ENCODE data around the gene IREB2. TPM values are rescaled to one million over a fixed set of nuclear protein-coding genes. Genes with fewer than 3 reads are reported as not detected.
A peak's percentile ranks its signal among the peaks of the same experiment; 100 is the strongest.

IREB2 gene
- total and polyA plus RNA-seq, 2 of the 13 experiments (the other 11 are each of a cell fraction or from before 2014, with no cell fraction given), result 24.2 to 30.4 TPM

DNA sequence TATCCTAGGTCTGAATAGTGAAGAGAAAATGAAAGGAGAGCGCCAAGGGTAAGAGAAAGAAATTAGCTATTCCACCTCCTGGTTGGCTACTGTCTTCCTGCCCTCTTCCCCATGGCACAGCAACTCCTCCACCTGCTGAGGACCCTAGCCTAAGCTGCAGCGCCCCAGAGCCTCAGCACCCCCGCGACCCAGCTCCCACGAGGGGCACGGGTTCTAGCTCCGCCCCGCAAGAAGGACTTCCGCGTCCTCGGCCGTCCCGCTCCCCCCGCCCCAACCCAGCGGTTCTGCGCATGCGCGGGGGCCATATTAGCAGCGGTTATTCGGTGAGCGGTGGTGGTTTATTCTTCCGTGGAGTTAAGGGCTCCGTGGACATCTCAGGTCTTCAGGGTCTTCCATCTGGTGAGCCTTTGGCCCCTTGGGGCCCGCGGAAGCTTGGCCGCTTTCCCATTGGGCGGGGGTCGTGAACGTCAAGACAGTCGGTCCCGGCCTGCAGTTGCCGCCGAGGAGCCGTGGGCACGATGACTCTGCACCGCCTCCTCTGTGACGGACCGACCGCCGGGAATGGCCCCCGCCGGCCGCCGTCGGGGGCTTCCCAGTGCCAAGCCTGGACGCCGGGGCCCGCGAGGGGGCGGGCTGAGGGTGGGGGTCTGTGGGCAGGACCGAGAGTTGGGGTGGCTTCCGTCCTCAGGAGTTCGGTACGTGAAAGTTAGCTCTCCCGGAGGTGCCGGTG is 102.3 kb downstream of the IREB2 start, which contains the start of gene PSMA4 (continued):
- TF ChIP-seq KMT2A (CRISPR knock-in tag; IDR thresholded peaks at IDR 0.05) (peak; percentile 75), ZNF562 (CRISPR knock-in tag; IDR thresholded peaks at IDR 0.05; ENCODE audit: borderline replicate concordance) (no peak), ZSCAN25 (CRISPR knock-in tag; IDR thresholded peaks at IDR 0.05) (0 out of 2 replicates have a peak, but pooled peaks have one; percentile 24), ZBTB7A (CRISPR knock-in tag; IDR thresholded peaks at IDR 0.05) (peak; percentile 74), PLRG1 (conservative IDR thresholded peaks at IDR 0.05) (no peak), GATA4 (IDR thresholded peaks at IDR 0.05; ENCODE audit: borderline replicate concordance, low read depth) (peak; percentile 28; the same call in 1 of the 2 replicates), CHD2 (IDR thresholded peaks at IDR 0.05; ENCODE audit: low read depth, low read length) (peak; percentile 54; the same call in 1 of the 2 replicates), SPEN (CRISPR knock-in tag; IDR thresholded peaks at IDR 0.05; ENCODE audit: low read depth) (peak; percentile 79), NPAS2 (CRISPR knock-in tag; IDR thresholded peaks at IDR 0.05; ENCODE audit: borderline replicate concordance) (no peak), ZNF766 (CRISPR knock-in tag; IDR thresholded peaks at IDR 0.05; ENCODE audit: borderline replicate concordance) (no peak), FOSL2 (CRISPR knock-in tag; IDR thresholded peaks at IDR 0.05) (peak; percentile 36; the same call in 1 of the 2 replicates), SP1 (IDR thresholded peaks at IDR 0.05) (no peak), SP1 (CRISPR knock-in tag; IDR thresholded peaks at IDR 0.05) (peak; percentile 27; the same call in 1 of the 2 replicates), ZNF225 (CRISPR knock-in tag; IDR thresholded peaks at IDR 0.05) (peak; percentile 82; the same call in 1 of the 2 replicates), MAZ (IDR thresholded peaks at IDR 0.05; ENCODE audit: borderline replicate concordance, low read depth, low read length) (no peak), MAZ (CRISPR knock-in tag; IDR thresholded peaks at IDR 0.05; ENCODE audit: low read depth) (0 out of 2 replicates have a peak, but pooled peaks have one; percentile 70), NCOA5 (CRISPR knock-in tag; IDR thresholded peaks at IDR 0.05) (no peak), SOX5 (CRISPR knock-in tag; IDR thresholded peaks at IDR 0.05; ENCODE audit: borderline replicate concordance) (no peak), ZNF563 (CRISPR knock-in tag; IDR thresholded peaks at IDR 0.05) (0 out of 2 replicates have a peak, but pooled peaks have one; percentile 26), ZNF264 (CRISPR knock-in tag; IDR thresholded peaks at IDR 0.05) (peak; percentile 64), ZNF790 (CRISPR knock-in tag; IDR thresholded peaks at IDR 0.05; ENCODE audit: borderline replicate concordance) (no peak), TBL1XR1 (IDR thresholded peaks at IDR 0.05; ENCODE audit: borderline replicate concordance, low read length, partially characterized antibody) (peak; percentile 20), BRCA1 (CRISPR knock-in tag; IDR thresholded peaks at IDR 0.05) (0 out of 2 replicates have a peak, but pooled peaks have one; percentile 74), NFYB (CRISPR knock-in tag; IDR thresholded peaks at IDR 0.05) (no peak)
- TF ChIP-seq, protein P1, sequence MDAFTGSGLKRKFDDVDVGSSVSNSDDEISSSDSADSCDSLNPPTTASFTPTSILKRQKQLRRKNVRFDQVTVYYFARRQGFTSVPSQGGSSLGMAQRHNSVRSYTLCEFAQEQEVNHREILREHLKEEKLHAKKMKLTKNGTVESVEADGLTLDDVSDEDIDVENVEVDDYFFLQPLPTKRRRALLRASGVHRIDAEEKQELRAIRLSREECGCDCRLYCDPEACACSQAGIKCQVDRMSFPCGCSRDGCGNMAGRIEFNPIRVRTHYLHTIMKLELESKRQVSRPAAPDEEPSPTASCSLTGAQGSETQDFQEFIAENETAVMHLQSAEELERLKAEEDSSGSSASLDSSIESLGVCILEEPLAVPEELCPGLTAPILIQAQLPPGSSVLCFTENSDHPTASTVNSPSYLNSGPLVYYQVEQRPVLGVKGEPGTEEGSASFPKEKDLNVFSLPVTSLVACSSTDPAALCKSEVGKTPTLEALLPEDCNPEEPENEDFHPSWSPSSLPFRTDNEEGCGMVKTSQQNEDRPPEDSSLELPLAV (CRISPR knock-in tag; conservative IDR thresholded peaks at IDR 0.05; ENCODE audit: low read depth), result no peak
- TF ChIP-seq, protein P2, sequence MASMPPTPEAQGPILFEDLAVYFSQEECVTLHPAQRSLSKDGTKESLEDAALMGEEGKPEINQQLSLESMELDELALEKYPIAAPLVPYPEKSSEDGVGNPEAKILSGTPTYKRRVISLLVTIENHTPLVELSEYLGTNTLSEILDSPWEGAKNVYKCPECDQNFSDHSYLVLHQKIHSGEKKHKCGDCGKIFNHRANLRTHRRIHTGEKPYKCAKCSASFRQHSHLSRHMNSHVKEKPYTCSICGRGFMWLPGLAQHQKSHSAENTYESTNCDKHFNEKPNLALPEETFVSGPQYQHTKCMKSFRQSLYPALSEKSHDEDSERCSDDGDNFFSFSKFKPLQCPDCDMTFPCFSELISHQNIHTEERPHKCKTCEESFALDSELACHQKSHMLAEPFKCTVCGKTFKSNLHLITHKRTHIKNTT (CRISPR knock-in tag; IDR thresholded peaks at IDR 0.05), result no peak
- TF ChIP-seq, protein P3, sequence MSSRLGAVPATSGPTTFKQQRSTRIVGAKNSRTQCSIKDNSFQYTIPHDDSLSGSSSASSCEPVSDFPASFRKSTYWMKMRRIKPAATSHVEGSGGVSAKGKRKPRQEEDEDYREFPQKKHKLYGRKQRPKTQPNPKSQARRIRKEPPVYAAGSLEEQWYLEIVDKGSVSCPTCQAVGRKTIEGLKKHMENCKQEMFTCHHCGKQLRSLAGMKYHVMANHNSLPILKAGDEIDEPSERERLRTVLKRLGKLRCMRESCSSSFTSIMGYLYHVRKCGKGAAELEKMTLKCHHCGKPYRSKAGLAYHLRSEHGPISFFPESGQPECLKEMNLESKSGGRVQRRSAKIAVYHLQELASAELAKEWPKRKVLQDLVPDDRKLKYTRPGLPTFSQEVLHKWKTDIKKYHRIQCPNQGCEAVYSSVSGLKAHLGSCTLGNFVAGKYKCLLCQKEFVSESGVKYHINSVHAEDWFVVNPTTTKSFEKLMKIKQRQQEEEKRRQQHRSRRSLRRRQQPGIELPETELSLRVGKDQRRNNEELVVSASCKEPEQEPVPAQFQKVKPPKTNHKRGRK (CRISPR knock-in tag; IDR thresholded peaks at IDR 0.05), result no peak
- TF ChIP-seq, protein P4, sequence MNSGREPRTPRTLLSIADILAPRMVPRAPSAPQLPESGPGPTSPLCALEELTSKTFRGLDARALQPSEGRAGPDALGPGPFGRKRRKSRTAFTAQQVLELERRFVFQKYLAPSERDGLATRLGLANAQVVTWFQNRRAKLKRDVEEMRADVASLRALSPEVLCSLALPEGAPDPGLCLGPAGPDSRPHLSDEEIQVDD (CRISPR knock-in tag; IDR thresholded peaks at IDR 0.05; ENCODE audit: borderline replicate concordance), result no peak

Data from HepG2 (cell line).